Gastrocnemius medialis (tissue), 4 donors: ENCODE measurements around the gene ABL1.

Experiments
- CTCF ChIP-seq, 5 experiments: fragments of 450-650 bp in 3 of 5; fragments of 200-600 bp in 2 of 5; sonication (generic) in 2 of 5; IDR thresholded peaks in 4 of 5; conservative IDR thresholded peaks in 1 of 5; 1 replicate in 4 of 5; 2 replicates in 1 of 5; pipeline ENCODE4 v1.5.1; 2016 to 2019; ENCODE audit warnings: antibody characterized with exemption in 5 of 5, mild to moderate bottlenecking in 3 of 5, moderate library complexity in 3 of 5
- POLR2A ChIP-seq, 2 donors: fragments of 450-650 bp; IDR thresholded peaks; one replicate each; pipeline ENCODE4 v1.6.1; 2017; ENCODE audit warnings: antibody characterized with exemption in 2 of 2, mild to moderate bottlenecking in 2 of 2, moderate library complexity in 2 of 2

GRCh38 chr9:130913599-130914416, 78.8 kb downstream of the ABL1 start:
- no peak for TF ChIP-seq CTCF (IDR thresholded peaks at IDR 0.05 in 4 of 5, conservative IDR thresholded peaks at IDR 0.05 in 1 of 5)
- TF ChIP-seq POLR2A (IDR thresholded peaks at IDR 0.05): no peak
